Dermis blood vessel endothelial cell (primary cell): Measurements from ENCODE around the gene FAM53B. TPM values are rescaled to one million over a fixed set of nuclear protein-coding genes. Genes with fewer than 3 reads are reported as not detected.
"Not testable (repeated sequence)": the region's sequence is repeated elsewhere in the genome, so short reads cannot be mapped to it uniquely, and the experiment has no call there.

Source experiments
- DNase-seq: peaks from one replicate; pipeline ENCODE4 v3.0.0; 2010
- total RNA-seq: library from RNA; depleted of rRNA; stranded (reverse); fragments of >200 nt; gene quantifications from 2 replicates; pipeline ENCODE4 v1.2.3, GENCODE V29; 2014

Gene FAM53B, protein sequence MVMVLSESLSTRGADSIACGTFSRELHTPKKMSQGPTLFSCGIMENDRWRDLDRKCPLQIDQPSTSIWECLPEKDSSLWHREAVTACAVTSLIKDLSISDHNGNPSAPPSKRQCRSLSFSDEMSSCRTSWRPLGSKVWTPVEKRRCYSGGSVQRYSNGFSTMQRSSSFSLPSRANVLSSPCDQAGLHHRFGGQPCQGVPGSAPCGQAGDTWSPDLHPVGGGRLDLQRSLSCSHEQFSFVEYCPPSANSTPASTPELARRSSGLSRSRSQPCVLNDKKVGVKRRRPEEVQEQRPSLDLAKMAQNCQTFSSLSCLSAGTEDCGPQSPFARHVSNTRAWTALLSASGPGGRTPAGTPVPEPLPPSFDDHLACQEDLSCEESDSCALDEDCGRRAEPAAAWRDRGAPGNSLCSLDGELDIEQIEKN
- total RNA-seq, result 30.5 and 36.5 TPM in 2 replicates

DNA sequence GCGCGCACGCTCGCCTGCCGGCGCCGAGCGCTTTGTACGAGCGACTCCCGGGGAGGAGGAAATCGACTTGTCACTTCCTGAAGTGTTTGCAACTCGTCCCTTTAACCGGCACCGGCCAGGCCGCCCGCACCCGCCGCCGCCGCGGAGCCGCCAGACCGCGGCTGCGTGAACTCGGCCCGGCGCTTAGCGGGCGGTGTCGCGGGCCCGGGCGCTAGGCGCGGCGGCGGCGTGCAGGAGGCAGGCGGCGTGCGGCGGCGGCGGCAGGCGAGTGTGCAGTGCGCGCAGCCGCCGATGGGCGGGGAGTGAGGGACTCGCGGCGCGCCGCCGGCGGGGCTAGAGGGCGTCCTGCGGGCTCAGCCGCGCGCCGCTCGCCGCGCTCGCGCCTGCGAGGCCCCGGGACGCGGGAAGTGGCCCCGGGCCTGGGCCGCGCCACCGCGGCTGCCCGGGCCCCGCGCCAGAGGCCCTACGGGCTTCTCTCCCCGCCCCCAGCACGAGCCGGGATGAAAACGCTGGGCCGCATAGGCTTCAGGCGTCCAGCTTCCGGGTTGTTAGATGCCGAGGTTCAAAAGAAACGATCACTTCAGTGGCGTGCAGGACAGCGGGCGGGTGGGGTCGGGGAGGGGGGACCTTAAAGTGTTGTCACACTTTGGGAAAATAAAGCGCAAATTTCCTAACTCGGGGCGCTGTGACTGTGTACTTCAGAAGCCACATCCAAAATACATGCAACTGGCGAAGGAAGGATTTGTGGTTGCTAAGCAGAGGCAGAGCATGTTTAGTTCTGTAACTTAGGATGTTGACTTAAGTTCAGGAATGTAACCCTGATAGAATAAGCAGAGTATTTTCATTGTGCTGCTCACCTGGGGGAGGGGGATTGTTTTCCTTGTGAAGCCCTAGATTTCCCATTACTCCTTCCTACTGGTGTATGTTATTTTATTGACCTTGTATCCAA lies at the start of gene FAM53B:
Gene FAM53B (minus strand): TSS at position 277 of the 949 bp plus-strand sequence. CDS start 37,665 bp downstream, outside the sequence.
- peak; percentile 86 for DNase-seq

DNA sequence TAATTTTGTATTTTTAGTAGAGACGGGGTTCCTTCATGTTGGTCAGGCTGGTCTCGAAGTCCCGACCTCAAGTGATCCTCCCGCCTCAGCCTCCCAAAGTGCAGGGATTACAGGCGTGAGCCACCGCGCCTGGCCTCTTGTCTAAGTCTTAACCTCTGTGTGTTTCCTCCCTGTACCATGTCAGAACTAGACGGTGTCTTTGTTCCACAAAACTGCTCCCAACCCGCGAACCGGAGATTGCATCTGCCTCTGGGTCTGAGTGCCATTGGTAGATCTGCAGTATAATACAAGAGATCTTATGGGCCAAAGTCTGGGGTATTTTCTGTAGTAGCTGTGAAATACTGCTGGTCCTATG lies 48.8 kb upstream of the FAM53B start:
- no peak for DNase-seq

DNA sequence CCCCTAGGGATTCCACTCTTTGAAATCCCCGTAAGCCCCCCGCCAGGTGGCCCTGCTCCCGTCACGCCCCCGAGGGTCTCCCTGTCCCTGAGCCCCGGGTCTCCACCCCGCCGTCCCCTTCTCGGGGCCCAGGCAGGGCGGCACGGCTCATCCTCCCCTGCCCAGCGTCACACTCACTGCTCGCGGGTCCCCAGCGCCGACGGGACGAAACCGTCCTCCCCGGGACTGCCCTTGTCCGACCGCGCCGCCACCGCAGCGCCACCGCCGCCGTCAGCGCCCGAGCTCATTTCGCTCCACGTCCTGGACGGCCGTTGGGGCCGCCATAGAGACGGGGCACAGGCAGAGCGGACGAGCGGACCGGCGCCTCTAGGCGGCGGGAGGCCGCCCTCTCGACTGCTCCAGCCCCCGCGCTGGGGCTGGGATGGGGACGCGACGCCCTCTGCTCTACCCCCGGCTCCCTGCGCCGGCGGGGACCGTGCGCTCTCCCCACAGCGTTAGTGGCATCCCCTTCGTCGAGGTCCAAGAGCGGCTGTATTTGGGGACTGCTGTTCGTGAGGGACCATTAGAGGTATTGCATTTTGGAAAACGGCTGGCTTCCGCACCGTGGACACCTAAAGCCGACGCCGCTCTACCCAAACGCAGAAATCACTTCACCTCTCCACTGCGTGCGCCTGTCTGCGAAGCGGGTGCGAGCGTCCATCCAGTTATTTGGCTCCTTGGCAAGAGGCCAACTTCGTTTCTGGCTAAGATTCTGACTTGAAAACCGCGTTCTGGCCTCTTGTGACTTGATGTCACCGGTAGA lies 47.6 kb upstream of the FAM53B start, which contains the start of gene EEF1AKMT2:
Gene EEF1AKMT2 (minus strand): TSS at position 341 of the 802 bp plus-strand sequence. CDS start 54 bp downstream, at position 287.
- peak; percentile 93 for DNase-seq

DNA sequence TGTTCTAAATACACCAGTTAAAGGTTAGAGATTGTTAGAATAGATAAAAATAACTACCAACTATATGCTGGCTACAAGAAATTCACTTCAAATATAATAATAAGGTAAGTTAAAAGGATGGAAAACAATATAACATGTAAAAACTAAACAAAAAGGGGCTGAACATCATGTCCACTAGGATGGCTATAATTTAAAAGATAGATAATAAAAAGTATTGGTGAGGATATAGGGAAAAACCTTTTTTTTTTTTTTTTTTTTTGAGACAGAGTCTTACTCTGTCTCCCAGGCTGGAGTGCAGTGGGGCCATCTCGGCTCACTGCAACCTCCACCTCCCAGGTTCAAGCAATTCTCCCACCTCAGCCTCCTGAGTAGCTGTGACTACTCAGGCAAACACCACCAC lies 38.7 kb upstream of the FAM53B start:
- not testable (repeated sequence) for DNase-seq

DNA sequence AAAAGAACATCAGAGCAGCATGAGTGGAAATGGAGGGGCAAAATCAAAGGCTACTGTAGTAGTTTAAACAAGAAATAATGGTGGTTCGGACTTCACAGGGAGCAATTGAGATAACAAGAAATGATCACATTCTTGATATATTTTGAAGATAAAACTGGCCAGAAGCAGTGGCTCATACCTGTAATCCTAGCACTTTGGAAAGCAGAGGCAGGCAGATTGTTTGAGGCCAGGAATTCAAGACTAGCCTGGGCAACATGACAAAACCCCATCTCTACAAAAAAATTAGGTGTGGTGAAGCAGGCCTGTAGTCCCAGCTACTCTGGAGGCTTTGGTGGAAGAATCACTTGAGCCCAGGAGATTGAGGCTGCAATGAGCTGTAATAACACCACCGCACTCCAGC lies 24.6 kb upstream of the FAM53B start:
- DNase-seq, result no peak

DNA sequence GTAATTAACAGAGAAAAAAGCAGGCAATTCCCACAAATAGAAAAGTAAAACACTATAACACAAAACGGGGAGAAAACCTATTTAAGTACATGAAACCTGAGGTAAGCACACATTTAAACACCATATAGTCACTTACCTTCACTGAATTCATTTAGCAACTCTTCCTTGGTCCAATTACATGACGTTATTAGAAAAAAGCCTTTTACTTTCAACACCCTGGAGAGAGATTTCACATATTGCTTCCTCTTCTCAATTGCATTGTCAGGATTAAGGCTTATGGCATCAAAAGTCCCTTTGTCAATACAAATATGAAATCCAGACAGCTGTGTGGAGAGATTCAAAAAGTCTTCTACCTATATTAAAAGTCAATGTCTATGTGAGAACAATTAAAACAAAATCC lies 21.1 kb upstream of the FAM53B start:
- DNase-seq, result peak; percentile 11

DNA sequence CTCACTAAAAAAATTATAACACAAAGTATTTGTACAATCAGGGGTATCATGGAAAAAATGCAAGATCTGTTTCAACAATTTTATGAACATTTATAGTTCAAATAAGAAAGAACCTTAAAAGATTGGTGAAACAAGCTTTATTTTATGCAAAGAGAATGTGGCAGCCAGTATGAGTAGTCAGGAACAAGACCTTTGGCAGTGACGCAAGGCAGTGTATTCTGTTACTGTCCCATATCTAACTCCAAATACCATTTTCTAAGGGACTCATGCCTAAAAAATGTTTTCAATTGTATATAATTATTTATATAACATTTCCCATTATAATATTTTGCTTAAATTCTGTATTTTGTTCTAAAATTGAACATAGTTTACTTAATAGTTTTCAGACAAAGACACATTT lies 19.1 kb upstream of the FAM53B start:
- no peak for DNase-seq

DNA sequence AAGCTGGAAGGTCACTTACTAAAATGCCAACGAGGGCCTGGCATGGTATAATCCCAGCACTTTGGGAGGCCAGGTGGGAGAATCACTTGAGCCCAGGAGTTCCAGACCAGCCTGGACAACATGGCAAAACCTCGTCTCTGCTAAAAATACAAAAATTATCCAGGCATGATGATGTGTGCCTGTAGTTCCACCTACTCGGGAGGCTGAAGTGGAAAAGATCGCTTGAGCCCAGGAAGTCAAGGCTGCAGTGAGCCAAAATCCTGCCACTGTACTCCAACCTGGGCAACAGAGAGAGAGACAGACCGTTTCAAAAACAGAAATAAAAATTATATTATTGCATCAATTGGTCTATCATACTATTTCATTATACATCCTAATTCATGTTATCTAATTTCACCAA lies 18.1 kb upstream of the FAM53B start:
- no peak for DNase-seq

DNA sequence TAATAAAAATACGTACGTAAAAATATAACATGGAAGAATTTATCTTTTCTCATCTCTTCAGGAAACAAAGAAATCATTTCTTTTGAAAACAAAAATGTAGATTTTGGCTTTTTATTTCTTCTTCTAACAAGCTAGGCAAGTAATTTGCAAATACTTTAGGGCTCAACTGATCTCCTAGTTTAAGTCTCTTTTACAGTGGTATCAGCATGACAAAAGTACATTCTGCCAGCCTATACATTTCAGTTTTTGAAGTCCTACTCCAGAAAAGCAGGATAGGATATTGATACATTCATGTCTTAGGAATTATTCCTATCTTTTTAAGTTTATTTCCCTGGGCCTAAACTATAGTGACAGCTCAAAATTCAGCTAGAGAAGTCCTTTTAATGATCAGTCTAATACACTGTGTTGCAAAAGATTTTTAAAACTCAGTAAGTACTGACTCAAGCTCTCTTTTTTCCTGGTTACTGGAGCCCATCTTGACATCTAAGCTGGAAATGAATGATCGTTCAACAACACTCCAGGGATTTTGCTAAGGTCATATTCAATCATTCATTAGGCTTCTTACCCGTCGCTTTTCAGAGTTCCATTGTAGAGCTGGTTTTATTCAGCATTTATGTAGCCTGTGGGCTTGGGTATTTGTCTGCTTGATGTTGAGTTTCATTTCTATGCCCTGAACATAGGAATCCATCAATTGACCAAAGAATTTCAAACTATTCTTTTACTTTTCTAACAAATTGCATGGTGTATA lies 12.2 kb upstream of the FAM53B start:
- no peak for DNase-seq

DNA sequence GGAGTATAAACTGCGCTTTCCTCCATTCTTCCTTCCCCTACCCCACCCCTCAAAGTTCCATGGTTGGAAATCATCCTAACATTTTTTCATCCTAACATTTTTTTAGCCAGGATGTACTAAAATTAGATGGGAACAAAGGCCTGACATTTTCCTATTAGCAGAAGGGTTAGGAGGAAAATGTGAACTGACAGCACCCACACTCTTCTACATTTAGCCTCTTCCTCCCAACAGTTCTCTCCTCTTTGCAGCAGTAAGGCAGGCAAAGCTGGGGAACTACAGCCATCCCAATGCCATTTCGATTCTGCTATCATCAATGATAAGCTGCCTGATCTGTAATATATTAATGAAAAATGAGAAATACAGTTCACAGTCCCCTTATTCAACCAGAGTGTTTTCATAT lies 11.4 kb upstream of the FAM53B start:
- no peak for DNase-seq

DNA sequence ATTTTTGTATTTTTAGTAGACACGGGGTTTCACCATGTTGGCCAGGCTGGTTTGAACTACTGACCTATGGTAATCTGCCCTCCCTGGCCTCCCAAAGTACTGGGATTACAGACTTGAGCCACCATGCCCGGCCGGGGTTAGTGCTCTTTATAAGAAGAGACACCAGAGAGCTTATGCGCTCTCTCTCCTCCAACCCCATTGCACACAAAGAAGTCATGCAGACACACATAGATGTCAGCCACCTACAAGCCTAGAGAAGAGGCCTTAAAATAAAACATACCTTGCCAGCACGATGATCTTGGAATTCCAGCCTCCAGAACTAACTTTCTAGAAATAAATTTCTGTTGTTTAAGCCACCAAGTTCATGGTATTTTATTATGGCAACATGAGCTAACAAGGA lies 10.0 kb upstream of the FAM53B start:
- DNase-seq, result no peak

DNA sequence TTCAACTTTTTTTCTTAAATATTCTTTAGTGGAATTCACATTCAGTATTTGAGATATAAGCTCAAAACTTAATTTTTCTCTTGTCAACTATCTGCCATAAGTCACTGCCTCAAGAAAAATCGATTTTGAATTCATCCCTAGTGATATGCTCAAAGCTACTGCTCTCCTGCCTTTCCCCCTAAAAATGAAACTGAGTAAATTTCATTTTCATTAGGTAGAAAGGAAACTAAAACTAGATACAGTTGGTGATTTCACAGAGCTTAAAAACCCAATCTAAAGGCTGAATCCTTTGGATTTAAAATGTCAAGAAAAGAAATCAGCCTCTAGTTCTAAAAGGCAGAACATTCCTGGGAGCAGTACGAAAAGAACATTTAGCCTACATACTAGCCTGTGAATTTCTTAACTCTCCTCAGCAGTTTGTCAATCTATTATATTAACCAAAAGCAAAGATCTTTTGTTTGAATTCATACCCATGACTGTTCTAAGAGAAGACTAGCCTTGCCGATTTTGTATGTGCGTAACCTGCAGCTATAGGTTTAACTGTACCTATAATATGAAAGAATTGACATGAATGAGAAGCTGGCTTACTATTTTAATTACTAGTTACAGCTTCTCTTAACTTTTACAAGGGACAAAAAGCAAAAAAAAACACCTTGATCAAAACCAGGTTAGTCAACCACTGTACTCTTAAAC lies 4.9 kb upstream of the FAM53B start:
- no peak for DNase-seq

DNA sequence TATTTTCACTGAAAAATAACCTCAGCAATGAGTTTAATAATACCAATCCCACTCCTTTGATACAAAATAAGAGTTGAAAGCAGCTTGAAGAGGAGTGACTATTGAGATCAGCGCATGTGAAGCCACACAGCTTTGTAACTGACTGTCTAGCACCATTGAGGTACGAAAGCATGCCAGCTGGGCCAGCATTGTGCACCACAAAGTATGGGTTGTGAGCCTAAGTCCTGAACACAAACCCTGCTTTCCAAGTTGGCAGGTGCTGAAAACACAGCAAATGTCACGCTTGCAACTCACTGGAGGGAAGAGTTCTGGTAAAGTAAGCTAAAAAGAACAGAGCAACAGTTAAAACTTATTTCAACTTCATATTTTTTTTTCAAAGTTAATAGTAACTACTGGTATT lies 4.0 kb upstream of the FAM53B start:
- no peak for DNase-seq

DNA sequence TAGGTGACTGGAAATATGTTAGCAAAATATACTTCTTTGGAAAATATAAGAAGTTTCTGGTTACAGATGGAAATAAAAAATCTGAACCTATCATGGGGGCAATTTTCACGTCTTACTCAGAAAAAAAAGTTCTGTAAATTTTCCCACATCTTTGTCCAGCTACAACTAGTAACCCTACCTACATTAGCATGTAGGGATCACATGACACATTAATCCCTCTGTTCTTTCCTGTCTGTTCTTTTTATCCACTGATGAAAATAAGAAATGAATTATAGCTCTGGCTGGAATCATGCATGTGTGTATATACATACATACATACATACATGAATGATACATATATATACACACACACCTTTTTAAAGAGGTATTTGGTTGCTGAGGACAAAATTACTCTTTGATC lies 3.6 kb upstream of the FAM53B start:
- no peak for DNase-seq

DNA sequence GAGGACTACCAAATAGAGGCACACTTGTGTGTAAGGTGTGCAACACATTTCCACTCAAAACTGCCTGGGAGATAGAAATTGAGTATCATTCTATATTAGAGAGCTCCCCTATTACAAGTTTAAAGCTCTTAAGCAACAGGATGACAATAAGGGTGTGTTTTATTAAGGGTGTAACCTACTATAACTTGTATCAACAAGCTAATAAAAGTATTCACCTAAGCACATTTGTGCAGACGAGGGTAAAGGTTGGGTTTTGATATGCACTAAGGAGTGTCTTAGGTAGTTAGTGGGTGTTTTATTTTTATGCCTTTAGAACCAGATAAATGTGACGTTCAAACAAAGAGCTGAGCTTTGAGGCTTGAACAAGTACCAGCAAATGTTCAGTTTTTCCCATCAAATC lies 2.8 kb upstream of the FAM53B start:
- no peak for DNase-seq

DNA sequence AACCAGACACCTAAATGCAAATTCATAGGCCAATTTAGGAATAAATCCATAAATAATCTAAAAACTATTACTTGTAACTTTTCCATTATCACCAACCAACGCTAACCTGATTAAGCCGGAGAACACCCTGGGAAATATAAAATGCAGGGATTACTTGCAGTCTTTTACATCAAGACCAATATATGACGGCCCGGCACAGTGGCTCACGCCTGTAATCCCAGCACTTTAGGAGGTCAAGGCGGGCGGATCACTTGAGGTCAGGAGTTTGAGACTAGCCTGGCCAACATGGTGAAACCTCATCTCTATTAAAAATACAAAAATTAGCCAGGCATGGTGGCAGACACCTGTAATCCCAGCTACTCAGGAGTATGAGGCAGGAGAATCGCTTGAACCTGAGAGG lies 2.3 kb upstream of the FAM53B start:
- not testable (repeated sequence) for DNase-seq

DNA sequence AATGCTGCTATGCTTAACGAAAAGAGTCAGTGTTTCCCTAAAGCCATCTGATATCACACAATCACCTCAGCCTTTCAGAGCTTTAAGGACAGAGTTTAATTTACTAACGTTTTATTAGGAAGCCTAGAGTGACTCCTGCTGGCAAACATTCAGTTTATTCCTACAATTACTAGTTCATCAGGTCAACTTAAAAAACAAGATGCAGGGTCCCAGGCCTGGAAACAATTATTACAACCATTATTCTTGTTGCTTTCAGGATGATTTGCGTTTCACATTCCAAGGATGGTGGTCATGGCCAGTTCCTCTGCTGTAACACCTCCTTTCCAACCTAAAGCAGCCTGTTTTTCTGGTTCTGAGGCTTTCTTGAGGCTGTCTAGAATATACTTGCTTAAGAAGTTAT lies 1.5 kb upstream of the FAM53B start:
- DNase-seq, result peak; percentile 81

DNA sequence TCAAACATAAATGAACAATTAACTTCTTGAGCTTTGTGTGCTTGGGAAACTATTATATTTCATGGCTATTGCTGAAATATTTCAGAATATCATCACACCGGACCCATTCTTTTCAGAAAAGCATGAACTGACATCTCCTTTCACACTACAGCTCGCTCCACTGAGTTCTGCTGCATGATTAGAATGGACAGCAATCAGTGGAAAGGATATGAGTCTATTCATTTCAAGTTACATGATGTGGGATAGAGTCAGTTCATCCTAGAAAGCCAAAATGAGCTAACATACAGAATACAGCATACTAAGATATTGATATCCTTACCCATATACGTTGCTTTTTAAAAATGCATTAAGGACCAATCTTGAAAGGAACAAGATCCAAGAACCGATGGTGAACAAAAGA lies 1.1 kb upstream of the FAM53B start:
- DNase-seq, result no peak

DNA sequence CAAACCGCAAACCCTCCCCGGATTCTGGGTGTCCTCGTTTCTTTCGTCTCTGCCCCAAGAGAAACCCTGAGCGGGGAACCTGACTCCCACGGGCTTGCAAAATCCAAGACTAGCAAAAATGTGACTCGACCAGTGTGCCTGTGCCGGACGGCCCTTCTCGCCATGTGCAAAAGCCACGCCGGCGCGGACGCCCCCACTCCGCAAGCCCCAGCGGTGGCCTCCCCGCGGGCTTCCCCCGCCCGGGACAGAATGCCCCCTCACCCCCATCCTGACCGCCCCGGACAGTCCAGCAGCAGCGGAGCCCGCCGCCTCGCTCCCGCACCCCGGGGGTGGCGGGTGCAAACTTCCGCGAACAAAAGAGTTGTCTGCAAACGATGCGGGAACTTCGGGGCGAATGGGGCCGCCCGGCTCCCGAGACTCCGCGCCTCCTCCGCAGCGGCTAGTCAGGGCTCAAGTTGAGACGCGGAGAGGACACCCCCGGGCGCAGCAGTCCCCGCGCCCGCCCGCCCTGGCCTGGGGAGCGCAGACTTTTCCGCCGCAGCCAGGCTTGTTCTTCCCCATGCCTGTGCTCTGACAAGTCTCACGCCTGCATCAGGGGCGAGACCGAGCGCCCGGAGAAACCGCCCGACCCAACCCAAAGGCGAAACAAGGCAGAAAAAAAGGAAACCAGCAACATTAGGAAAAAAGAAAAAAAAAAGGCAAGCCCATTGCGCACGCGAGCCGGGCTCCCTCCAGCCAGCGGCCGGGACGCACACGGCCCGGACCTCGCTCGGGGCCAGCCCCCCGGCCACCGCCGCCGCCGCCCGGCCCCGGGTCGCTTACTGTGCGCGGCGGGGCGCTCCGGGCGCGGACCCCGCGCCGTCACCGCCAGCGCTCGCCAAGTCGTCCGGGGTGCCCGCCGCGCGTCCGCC lies 732 bp downstream of the FAM53B start:
- DNase-seq, result peak; percentile 51
